HCT116 (cell line): ENCODE results near the gene PER2. TPM values are rescaled to one million over a fixed set of nuclear protein-coding genes. Genes with fewer than 3 reads are reported as not detected.

ENCODE experiments used
- ATAC-seq: fragments of 200-7000 bp; cut with Tn5 transposase; 2 replicates; pipeline ENCODE4 v1.9.1; 2020; ENCODE audit warnings: mild to moderate bottlenecking, moderate library complexity
- BruUV-seq: library from RNA; stranded (reverse); fragments of 400-500 nt; replicated peaks from 2 replicates; lab custom pipeline; 2021; lab: Mats Ljungman, UMichigan
- CTCF ChIA-PET: fragments of 300-600 bp; sonication (Branson Sonifier 250); formaldehyde crosslinking; loops from one replicate; lab custom pipeline; 2021; ENCODE audit warnings: antibody characterized with exemption; lab: Charles Lee
- POLR2A ChIA-PET: fragments of 300-600, 350-600 bp; sonication (Branson Sonifier 250); formaldehyde crosslinking; loops from one replicate; lab custom pipeline; 2021; ENCODE audit warnings: antibody characterized with exemption; lab: Charles Lee
- RAD21 ChIA-PET, 2 experiments: fragments of 300-600 bp; sonication (Branson Sonifier 250); formaldehyde crosslinking; loops; one replicate each; lab custom pipeline; 2023; ENCODE audit warnings: low total read pairs in 2 of 2; ENCODE audit not compliant: uncharacterized antibody in 2 of 2, unreplicated experiment in 2 of 2, low non-redundant PET in 1 of 2; lab: Charles Lee
- DNase-seq: peaks from one replicate; pipeline ENCODE4 v3.0.0-alpha.2; 2010; ENCODE audit warnings: low read depth, low spot score
- H2AFZ ChIP-seq: fragments of 200-600 bp; shearing (Covaris generic), sonication (generic); 2 replicates; pipeline ENCODE4 v1.6.1; 2017; ENCODE audit warnings: low read depth, mixed run types, mixed read lengths, antibody characterized with exemption, low read length; ENCODE audit not compliant: poor library complexity, severe bottlenecking
- H3K27ac ChIP-seq: 2 replicates; pipeline ENCODE4 v1.5.1; 2012; ENCODE audit warnings: low read depth, low read length
- H3K27me3 ChIP-seq: fragments of 200-600 bp; sonication (generic); 2 replicates; pipeline ENCODE4 v1.6.1; 2016; ENCODE audit warnings: mixed run types, low read length, mixed read lengths; ENCODE audit not compliant: insufficient read depth
- H3K36me3 ChIP-seq, 2 experiments: fragments of 200-500 bp in 1 of 2; fragments of 200-600 bp in 1 of 2; sonication (Bioruptor generic) in 1 of 2; sonication (generic) in 1 of 2; 2 replicates each; pipeline versions ENCODE4 v1.5.1 to v1.6.1; 2014 to 2016; ENCODE audit warnings: low read length in 2 of 2, inconsistent platforms in 1 of 2, mixed read lengths in 1 of 2, mixed run types in 1 of 2; ENCODE audit not compliant: insufficient read depth in 2 of 2, control insufficient read depth in 1 of 2
- H3K4me1 ChIP-seq, 2 experiments: fragments of 200-600 bp in 1 of 2; sonication (generic) in 1 of 2; 2 replicates each; pipeline versions ENCODE4 v1.5.1 to v1.6.1; 2012 to 2017; ENCODE audit warnings: low read length in 2 of 2, inconsistent platforms in 1 of 2, mild to moderate bottlenecking in 1 of 2, mixed read lengths in 1 of 2, mixed run types in 1 of 2, moderate library complexity in 1 of 2; ENCODE audit not compliant: insufficient read depth in 2 of 2, control insufficient read depth in 1 of 2
- H3K4me2 ChIP-seq: fragments of 200-600 bp; sonication (generic); 2 replicates; pipeline ENCODE4 v1.6.1; 2017; ENCODE audit warnings: mixed run types, low read length, mixed read lengths
- H3K4me3 ChIP-seq, 2 experiments: fragments of 200-600 bp in 1 of 2; sonication (generic) in 1 of 2; replicated peaks in 1 of 2; 2 replicates each; pipeline ENCODE4 v1.5.1; 2011 to 2016; ENCODE audit warnings: low read length in 2 of 2, control low read depth in 1 of 2, low read depth in 1 of 2, mild to moderate bottlenecking in 1 of 2, mixed read lengths in 1 of 2, mixed run types in 1 of 2
- H3K79me2 ChIP-seq: fragments of 200-600 bp; sonication (generic); 2 replicates; pipeline ENCODE4 v1.6.1; 2017; ENCODE audit warnings: mild to moderate bottlenecking, mixed run types, low read length, moderate library complexity, mixed read lengths; ENCODE audit not compliant: insufficient read depth
- H3K9ac ChIP-seq: fragments of 200-600 bp; sonication (generic); 2 replicates; pipeline ENCODE4 v1.6.1; 2016; ENCODE audit warnings: low read length, mixed read lengths
- H3K9me2 ChIP-seq: fragments of 200-600 bp; sonication (generic), shearing (Covaris generic); 2 replicates; pipeline ENCODE4 v1.6.1; 2017; ENCODE audit warnings: mixed run types, mild to moderate bottlenecking, moderate library complexity; ENCODE audit not compliant: insufficient read depth
- H3K9me3 ChIP-seq, 2 experiments: fragments of 200-500 bp in 1 of 2; fragments of 200-600 bp in 1 of 2; sonication (Bioruptor generic) in 1 of 2; sonication (generic) in 1 of 2; 2 replicates each; pipeline ENCODE4 v1.6.1; 2014 to 2017; ENCODE audit warnings: low read length in 2 of 2, mixed read lengths in 2 of 2, inconsistent platforms in 1 of 2, low read depth in 1 of 2, mild to moderate bottlenecking in 1 of 2, mixed run types in 1 of 2, moderate library complexity in 1 of 2; ENCODE audit not compliant: control insufficient read depth in 1 of 2, insufficient read depth in 1 of 2
- H4K20me1 ChIP-seq: fragments of 200-600 bp; sonication (generic), shearing (Covaris generic); 2 replicates; pipeline ENCODE4 v1.6.1; 2017; ENCODE audit warnings: mixed run types, mild to moderate bottlenecking, moderate library complexity; ENCODE audit not compliant: insufficient read depth
- CEBPB ChIP-seq: IDR thresholded peaks from 2 replicates; pipeline ENCODE4 v1.6.1; 2012; ENCODE audit warnings: low read depth
- EGR1 ChIP-seq: IDR thresholded peaks from 2 replicates; pipeline ENCODE4 v1.6.1; 2012; ENCODE audit warnings: low read depth
- POLR2AphosphoS5 ChIP-seq: IDR thresholded peaks from 2 replicates; pipeline ENCODE4 v1.6.1; 2011; ENCODE audit warnings: mild to moderate bottlenecking, low read depth, low read length, moderate library complexity
- SIN3A ChIP-seq: IDR thresholded peaks from 2 replicates; pipeline ENCODE4 v1.6.1; 2012; ENCODE audit warnings: low read depth
- YY1 ChIP-seq: IDR thresholded peaks from 2 replicates; pipeline ENCODE4 v1.6.1; 2011; ENCODE audit warnings: low read length, low read depth, moderate library complexity, mild to moderate bottlenecking; ENCODE audit not compliant: insufficient replicate concordance; ENCODE audit errors: extremely low read depth
- ZFX ChIP-seq: fragments of 450-650 bp; IDR thresholded peaks from 2 replicates; pipeline ENCODE4 v1.6.1; 2017
- intact Hi-C: fragments of 100-400 bp; cut with micrococcal nuclease; formaldehyde crosslinking; loops from 2 replicates; pipeline ENCODE4 v1.10.0; 2022
- total RNA-seq: library from RNA; stranded (reverse); gene quantifications from one replicate; pipeline ENCODE4 v1.2.1, GENCODE V29; 2021; ENCODE audit not compliant: unreplicated experiment
- TF ChIP-seq, protein P1 (sequence below): IDR thresholded peaks from 2 replicates; pipeline ENCODE4 v1.6.1; 2011; ENCODE audit warnings: mild to moderate bottlenecking, low read length, moderate library complexity; ENCODE audit not compliant: insufficient replicate concordance; ENCODE audit errors: extremely low read depth

PER2 gene
- total RNA-seq, 1 experiment from 2014 or later: 18.7 TPM

DNA sequence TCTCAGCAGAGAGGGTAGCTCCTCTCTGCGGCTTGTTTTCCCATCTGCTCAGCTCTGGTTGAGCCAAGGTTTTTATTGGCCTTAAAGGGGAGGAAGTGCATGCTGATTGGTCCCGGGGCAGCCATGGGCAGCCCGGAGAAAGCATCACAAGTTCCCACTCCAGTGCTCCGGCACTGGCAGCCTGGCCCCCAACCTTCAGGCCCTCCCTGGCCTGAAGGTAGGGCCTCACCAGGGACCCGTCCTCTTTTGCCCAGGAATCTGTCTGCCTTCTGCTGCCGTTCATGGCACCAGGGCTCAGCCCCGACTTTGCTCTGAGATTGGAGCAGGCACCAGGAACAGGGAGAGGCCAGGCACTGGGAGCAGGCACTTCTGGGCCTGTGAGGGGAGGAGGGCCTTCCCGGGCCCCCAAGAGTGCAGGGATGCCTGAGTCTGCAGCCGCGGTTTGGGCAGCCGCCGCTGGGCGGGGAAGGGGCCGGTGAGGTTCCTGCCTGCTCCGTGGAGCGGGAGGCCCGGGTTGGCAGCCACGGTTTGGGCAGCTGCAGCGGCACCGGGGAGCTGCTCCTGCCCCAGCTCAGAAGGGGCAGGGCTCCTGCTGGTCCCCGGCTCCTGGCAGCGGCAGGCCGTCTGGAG lies 67.4 kb downstream of the PER2 start:
- no peaks in the 10 kb centered on the region for H3K4me1 ChIP-seq
- H3K36me3 ChIP-seq: no peaks in the 10 kb centered on the region
- H3K27me3 ChIP-seq: no peaks in the 10 kb centered on the region
- DNase-seq: no peak
- H3K4me2 ChIP-seq: no peak overlapping the region
- no peak overlapping the region for H2AFZ ChIP-seq
- no peak overlapping the region for H3K4me3 ChIP-seq
- ChIA-PET RAD21 (no interaction called here), POLR2A (no interaction called here), CTCF (no interaction called here)
- no peaks in the 10 kb centered on the region for H3K9me3 ChIP-seq
- BruUV-seq: no TSS peak
- H3K79me2 ChIP-seq: no peaks in the 10 kb centered on the region
- no peaks in the 10 kb centered on the region for H4K20me1 ChIP-seq
- ATAC-seq: no peak
- no peak overlapping the region for H3K9ac ChIP-seq
- H3K27ac ChIP-seq: no peak overlapping the region
- intact Hi-C loops: no loop called here
- no peak for TF ChIP-seq EGR1
- TF ChIP-seq POLR2AphosphoS5: no peak
- TF ChIP-seq SIN3A: no peak
- TF ChIP-seq ZFX: no peak
- TF ChIP-seq CEBPB: no peak
- TF ChIP-seq, protein P1, sequence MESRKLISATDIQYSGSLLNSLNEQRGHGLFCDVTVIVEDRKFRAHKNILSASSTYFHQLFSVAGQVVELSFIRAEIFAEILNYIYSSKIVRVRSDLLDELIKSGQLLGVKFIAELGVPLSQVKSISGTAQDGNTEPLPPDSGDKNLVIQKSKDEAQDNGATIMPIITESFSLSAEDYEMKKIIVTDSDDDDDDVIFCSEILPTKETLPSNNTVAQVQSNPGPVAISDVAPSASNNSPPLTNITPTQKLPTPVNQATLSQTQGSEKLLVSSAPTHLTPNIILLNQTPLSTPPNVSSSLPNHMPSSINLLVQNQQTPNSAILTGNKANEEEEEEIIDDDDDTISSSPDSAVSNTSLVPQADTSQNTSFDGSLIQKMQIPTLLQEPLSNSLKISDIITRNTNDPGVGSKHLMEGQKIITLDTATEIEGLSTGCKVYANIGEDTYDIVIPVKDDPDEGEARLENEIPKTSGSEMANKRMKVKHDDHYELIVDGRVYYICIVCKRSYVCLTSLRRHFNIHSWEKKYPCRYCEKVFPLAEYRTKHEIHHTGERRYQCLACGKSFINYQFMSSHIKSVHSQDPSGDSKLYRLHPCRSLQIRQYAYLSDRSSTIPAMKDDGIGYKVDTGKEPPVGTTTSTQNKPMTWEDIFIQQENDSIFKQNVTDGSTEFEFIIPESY: no peak
- TF ChIP-seq YY1: no peak
- no peaks in the 10 kb centered on the region for H3K9me2 ChIP-seq
